ENCODE data around the gene ECHDC3. TPM values are rescaled to one million over a fixed set of nuclear protein-coding genes. Genes with fewer than 3 reads are reported as not detected.

ECHDC3 gene
- total RNA-seq, 1 experiment from 2014 or later: 30.1 TPM

- Mint-ChIP-seq H3K9me3 (ENCODE audit: unreplicated experiment) (no peaks in the 10 kb centered on the region), H3K4me3 (ENCODE audit: unreplicated experiment) (no peak overlapping the region), H3K27me3 (ENCODE audit: insufficient read depth, unreplicated experiment) (no peaks in the 10 kb centered on the region), H3K4me1 (ENCODE audit: low read depth, unreplicated experiment) (peaks cover 21% of the 10 kb centered on the region), H3K27ac (ENCODE audit: unreplicated experiment) (no peak overlapping the region), H3K36me3 (ENCODE audit: insufficient read depth, unreplicated experiment) (no peaks in the 10 kb centered on the region)
- ChIA-PET POLR2A (no interaction called here), CTCF (no interaction called here)
- no peak for TF ChIP-seq CTCF (IDR thresholded peaks at IDR 0.05; ENCODE audit: insufficient read depth in 1 of 2, low read depth in 1 of 2, low read length in 1 of 2, severe bottlenecking in 1 of 2, unreplicated experiment in 1 of 2)
- H3K9me3 ChIP-seq: no peaks in the 10 kb centered on the region
- H3K36me3 ChIP-seq (ENCODE audit: control insufficient read depth, insufficient read depth, low read length): no peaks in the 10 kb centered on the region
- peaks cover 19% of the 10 kb centered on the region for H3K4me1 ChIP-seq
- H3K4me3 ChIP-seq (ENCODE audit: low read depth, low read length): no peak overlapping the region
- no TSS peak for BruUV-seq (replicated peaks)
- DNase-seq: no peak
- intact Hi-C loops (cut with micrococcal nuclease; ENCODE audit: unreplicated experiment): no loop called here
- H3K27me3 ChIP-seq (replicated peaks; ENCODE audit: control insufficient read depth, insufficient read depth, low read length): no peaks in the 10 kb centered on the region
These were observed 57.5 kb downstream of the ECHDC3 start for GRCh38 chr10:11799736-11800080.

GRCh38 chr10:11804336-11804735, 62.2 kb downstream of the ECHDC3 start:
- no peaks in the 10 kb centered on the region for H3K36me3 ChIP-seq (ENCODE audit: control insufficient read depth, insufficient read depth, low read length)
- no peak overlapping the region for H3K27ac Mint-ChIP-seq (ENCODE audit: unreplicated experiment)
- intact Hi-C loops (cut with micrococcal nuclease; ENCODE audit: unreplicated experiment): no loop called here
- H3K27me3 Mint-ChIP-seq (ENCODE audit: insufficient read depth, unreplicated experiment): no peaks in the 10 kb centered on the region
- DNase-seq: no peak
- no peaks in the 10 kb centered on the region for H3K9me3 ChIP-seq
- no peaks in the 10 kb centered on the region for H3K9me3 Mint-ChIP-seq (ENCODE audit: unreplicated experiment)
- no peaks in the 10 kb centered on the region; the same call in 1 of the 2 replicates for H3K4me1 ChIP-seq
- POLR2A ChIA-PET: no interaction called here
- peaks cover 7% of the 10 kb centered on the region for H3K4me1 Mint-ChIP-seq (ENCODE audit: low read depth, unreplicated experiment)
- CTCF ChIA-PET: no interaction called here
- H3K36me3 Mint-ChIP-seq (ENCODE audit: insufficient read depth, unreplicated experiment): no peaks in the 10 kb centered on the region
- no peak overlapping the region for H3K4me3 Mint-ChIP-seq (ENCODE audit: unreplicated experiment)
- no TSS peak for BruUV-seq (replicated peaks)
- no peak for TF ChIP-seq CTCF (IDR thresholded peaks at IDR 0.05; ENCODE audit: insufficient read depth in 1 of 2, low read depth in 1 of 2, low read length in 1 of 2, severe bottlenecking in 1 of 2, unreplicated experiment in 1 of 2)
- no peaks in the 10 kb centered on the region for H3K27me3 ChIP-seq (replicated peaks; ENCODE audit: control insufficient read depth, insufficient read depth, low read length)
- no peak overlapping the region for H3K4me3 ChIP-seq (ENCODE audit: low read depth, low read length)

- no peak for DNase-seq
- H3K4me1 ChIP-seq: peaks cover 15% of the 10 kb centered on the region
- Mint-ChIP-seq H3K4me3 (ENCODE audit: unreplicated experiment) (no peak overlapping the region), H3K36me3 (ENCODE audit: insufficient read depth, unreplicated experiment) (no peaks in the 10 kb centered on the region), H3K27me3 (ENCODE audit: insufficient read depth, unreplicated experiment) (no peaks in the 10 kb centered on the region), H3K27ac (ENCODE audit: unreplicated experiment) (no peak overlapping the region), H3K9me3 (ENCODE audit: unreplicated experiment) (no peaks in the 10 kb centered on the region), H3K4me1 (ENCODE audit: low read depth, unreplicated experiment) (peaks cover 15% of the 10 kb centered on the region)
- H3K27me3 ChIP-seq (replicated peaks; ENCODE audit: control insufficient read depth, insufficient read depth, low read length): no peaks in the 10 kb centered on the region
- POLR2A ChIA-PET: no interaction called here
- no peaks in the 10 kb centered on the region for H3K36me3 ChIP-seq (ENCODE audit: control insufficient read depth, insufficient read depth, low read length)
- no peak for TF ChIP-seq CTCF (IDR thresholded peaks at IDR 0.05; ENCODE audit: insufficient read depth in 1 of 2, low read depth in 1 of 2, low read length in 1 of 2, severe bottlenecking in 1 of 2, unreplicated experiment in 1 of 2)
- no peak overlapping the region for H3K4me3 ChIP-seq (ENCODE audit: low read depth, low read length)
- no TSS peak for BruUV-seq (replicated peaks)
- intact Hi-C loops (cut with micrococcal nuclease; ENCODE audit: unreplicated experiment): no loop called here
- CTCF ChIA-PET: interaction anchor here (0.7 kb wide), 1 partner anchor 23 kb away, joined by 3 read pairs; no protein-coding TSS in a partner anchor
- no peaks in the 10 kb centered on the region for H3K9me3 ChIP-seq
These were observed 63.6 kb downstream of the ECHDC3 start for GRCh38 chr10:11805792-11806191.
